ENCODE results near the gene PGM5.
"Not testable (repeated sequence)": the region's sequence is repeated elsewhere in the genome, so short reads cannot be mapped to it uniquely, and the experiment has no call there.

The PGM5 gene

DNA sequence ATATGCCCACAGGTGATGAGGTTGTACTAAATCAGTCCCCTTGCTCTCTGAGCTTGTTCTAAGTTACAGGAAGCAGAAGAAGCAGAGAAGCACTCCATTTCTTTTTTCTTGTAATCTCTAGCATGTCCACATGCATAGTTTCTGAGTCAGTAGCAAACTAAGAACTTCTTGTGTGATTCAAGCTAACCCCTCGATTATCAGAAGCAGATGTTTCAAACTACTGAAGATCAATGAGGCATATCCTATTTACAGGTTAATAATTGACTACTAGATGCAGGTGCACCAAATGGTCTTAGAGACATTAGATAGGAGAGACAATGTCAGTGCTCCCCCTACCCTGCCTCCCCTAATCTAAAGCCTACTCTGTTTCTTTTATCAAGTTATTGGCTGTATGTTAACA, 21.3 kb downstream of the PGM5 start:
- not testable (repeated sequence) for DNase-seq (ENCODE audit: low spot score)

DNA sequence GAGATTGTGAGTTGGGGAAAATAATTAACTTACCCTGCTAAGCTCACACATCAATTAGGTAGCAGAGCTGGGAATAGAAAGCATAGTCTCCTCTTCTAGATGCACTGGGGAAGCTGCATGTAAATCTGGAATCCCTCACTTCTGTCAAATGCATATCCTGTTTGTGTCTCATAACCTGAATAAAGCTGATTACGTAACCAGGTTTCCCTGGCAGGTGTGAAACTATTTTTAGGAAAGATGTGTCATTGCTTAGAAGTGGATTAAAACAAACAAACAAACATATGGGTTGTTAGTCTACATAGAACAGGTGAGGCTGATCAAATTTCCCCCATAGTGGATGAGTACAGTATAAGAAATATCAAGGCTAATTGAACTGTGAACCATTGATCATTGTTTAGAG, 27.5 kb downstream of the PGM5 start:
- peak; percentile 20 for DNase-seq (ENCODE audit: low spot score)

DNA sequence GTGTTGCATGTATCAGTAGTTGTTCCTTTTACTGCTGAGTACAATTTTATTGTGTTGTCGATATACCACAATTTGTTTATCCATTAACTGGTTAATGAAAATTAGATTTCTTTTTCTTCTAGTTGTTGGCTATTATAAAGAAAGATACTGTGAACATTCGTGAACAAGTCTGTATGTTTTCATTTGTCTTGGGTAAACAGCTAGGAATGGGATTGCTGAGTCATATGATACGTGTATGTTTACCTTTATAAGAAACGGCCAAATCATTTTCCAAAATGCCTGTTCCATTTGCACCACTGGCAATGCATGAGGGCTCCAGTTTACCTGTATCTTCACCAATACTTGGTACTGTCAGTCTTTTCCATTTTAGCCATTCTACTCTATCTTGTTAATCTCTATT, 33.1 kb downstream of the PGM5 start:
- DNase-seq (ENCODE audit: low spot score) = not testable (repeated sequence)

DNA sequence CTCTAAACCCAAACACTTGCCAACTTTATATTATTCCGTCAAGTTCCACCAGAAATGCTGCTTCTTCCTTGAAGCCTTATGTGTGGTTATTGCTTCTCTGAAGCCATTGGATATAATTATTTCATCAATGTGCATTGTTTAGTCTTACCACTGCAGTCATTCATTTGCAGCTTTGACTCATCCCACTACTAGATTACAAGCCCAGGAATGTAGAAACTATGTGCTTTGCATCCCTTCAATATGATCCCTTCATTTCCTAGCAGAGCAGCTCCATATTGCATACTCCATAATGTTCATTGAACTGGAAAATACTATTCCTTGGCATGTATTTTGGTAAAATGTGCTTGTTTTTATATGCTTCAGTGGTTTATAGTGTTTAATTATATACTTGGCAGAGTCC, 34.3 kb downstream of the PGM5 start:
- not testable (repeated sequence) for DNase-seq (ENCODE audit: low spot score)

DNA sequence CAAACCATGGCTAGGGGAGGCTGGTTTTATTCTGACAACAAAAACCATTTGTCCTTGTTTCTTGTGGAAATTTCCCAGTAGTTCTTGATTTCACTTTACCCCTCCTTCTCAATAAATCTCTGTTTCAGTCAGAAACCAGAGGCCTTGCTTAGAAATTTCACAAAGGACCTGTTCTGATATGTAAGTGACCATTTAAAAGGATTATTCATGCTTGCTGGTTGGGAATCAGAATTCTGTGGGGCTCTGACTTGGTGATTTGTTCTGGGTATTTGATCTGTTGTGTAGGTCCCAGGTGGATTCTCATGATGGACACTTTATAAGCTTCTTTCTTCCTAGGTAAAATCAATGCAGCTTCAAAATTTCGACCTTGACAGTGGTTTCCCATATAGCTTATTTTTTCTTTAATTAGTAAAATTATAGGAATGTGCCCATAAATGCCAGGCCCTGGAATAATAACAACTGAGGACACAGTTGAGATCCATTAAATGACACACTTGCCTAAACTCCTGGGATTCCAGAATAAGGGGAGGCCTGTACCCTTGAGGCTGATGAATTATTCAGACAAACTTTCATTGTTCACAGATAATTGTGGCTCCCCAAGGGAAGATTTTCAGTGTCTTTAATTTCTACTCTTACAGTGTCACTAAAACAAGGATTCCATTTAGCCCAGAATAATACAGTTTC, 40.1 kb downstream of the PGM5 start:
- not testable (repeated sequence) for DNase-seq (ENCODE audit: low spot score)

DNA sequence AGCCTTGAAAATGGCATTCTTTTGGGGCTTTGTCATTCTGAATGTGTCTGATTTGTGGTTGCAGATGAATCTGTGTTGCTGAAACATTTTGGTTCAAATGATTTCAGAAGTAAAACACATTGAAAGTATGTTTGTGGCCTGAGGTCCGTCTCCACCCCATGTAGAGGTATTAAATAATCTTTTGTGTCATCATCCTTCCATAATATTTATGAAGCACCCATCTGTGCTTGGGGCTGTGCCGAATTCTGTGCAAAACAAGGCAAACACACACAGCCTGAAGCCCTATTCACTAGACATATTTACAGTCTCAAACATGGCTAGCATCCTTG, 40.6 kb downstream of the PGM5 start:
- not testable (repeated sequence) for DNase-seq (ENCODE audit: low spot score)

DNA sequence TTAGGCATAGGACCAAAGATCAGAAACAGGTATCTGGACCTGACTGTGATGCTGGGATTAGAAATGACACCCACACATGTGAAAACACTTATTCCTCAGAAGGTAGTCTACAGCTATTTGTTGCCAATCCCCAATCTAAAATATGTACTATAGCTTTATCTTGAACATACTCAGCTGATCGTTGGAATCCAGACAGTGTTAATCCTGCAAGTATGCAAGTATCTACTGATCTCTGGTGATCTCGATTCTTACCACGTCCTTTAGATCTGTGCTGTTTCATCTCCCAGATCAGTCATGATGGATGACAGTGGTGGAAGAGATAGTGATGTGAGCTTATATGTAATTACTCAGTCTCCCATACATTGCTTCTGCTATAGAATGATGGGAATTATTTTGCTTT, 41.4 kb downstream of the PGM5 start:
- not testable (repeated sequence) for DNase-seq (ENCODE audit: low spot score)

DNA sequence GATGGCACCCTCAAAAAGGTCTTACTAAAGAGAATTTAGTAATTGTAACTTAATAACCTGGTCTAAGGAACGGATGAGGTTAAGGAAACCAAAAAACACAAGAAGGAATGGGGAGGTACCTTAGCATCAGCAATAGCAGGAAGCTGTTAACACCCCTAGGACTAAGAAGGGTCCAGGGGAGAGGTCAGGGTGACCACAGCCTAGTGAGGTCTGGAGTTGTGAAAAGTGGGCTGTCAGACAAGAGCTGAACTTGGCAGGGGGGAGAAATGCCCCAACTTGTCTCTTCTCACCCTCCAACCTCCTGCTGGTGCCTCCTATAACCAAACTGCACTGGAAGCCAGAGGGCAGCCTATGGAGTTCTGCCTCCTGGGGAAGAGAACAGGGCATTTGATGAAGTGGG, 41.9 kb downstream of the PGM5 start:
- DNase-seq (ENCODE audit: low spot score) = not testable (repeated sequence)

DNA sequence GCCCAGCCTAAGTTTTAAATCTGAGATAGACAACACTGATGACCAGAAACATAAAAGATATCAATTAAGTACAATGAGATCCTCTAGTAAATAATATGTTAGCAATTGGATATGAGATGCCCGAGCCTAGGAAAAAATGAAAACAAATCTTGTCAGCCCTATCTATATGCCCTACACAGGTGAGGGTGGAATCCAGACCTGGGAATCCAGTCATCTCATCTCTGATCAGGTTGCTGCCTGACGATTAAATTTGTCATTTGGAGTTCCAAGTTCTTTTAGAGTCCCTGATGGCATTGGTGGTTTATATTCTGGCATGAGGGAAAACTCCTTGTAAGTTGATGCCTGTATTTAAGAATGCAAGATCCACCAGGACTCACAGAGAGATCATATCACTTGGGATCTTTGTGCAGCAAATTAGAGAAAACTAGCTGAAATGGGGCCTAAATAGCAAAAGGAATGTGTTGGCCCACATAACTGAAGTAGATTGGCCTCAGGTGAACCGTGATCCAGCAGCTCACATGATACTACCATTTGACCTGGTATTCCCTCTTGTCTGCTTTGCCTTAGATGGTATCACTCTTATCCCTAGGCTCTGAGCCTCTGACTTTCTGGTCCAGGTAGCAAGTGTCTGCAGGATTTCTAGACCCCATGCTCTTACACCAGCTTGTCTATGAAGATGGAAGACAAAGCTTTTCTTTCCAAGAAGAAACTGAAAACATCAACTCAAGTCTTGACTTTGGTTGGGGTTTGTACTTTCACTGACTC, 48.2 kb downstream of the PGM5 start:
- not testable (repeated sequence) for DNase-seq (ENCODE audit: low spot score)

DNA sequence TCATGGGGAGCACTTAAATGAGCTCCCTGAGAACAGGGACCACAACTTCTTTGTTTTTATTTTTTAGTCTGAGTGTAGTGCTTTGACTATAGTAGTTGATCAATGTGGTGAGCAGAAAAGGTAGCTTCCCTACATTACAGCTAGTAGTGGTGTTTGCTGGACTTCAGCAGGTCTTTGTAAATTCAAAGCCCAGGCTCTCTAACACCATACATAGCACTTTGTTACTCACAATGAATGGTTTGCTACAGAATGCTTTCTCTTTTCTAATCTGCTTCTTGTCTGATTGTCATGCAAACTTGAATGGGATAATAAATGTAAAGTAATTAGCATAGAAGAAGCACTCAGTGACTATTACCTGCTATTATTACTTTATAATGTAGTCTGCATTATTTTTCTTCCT, 55.5 kb downstream of the PGM5 start:
- not testable (repeated sequence) for DNase-seq (ENCODE audit: low spot score)

DNA sequence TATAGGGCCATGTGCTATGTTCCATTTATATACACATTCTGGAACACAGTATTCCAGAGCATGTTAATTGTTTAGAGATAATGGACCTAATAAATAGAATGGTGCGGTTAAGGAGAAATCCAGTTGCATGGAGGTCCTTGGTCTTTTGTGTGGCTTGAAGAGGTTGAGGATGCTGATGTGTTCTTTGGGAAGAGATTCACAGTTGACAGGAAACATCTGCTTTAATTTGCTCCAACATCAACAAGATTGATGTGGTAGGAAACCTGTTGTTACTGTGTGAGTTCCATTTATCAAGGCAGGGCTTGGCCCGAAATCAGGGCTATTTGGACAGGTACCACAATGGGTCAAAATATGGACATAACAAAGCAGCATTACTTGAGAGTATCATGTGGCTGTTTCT, 56.3 kb downstream of the PGM5 start:
- not testable (repeated sequence) for DNase-seq (ENCODE audit: low spot score)

DNA sequence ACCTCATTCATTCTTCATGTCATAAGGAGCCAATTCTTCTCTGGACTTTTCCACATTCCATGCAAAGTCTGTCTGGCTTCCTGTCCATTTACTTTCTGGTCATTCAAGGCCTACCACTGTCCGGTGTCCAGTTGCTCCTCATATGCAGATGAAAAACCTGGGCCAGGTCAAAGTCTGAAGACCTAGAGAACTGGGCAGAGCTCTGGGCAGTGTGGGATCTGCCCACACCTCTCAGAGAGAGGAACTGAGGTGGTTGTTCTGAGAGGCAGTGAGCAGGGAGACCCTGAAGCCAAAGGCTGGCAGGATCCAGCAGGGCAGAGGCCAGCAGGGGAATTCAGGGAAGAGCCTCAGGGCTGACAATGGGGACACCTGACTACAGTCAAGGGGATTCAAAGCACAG, 58.7 kb downstream of the PGM5 start:
- DNase-seq (ENCODE audit: low spot score) = not testable (repeated sequence)

DNA sequence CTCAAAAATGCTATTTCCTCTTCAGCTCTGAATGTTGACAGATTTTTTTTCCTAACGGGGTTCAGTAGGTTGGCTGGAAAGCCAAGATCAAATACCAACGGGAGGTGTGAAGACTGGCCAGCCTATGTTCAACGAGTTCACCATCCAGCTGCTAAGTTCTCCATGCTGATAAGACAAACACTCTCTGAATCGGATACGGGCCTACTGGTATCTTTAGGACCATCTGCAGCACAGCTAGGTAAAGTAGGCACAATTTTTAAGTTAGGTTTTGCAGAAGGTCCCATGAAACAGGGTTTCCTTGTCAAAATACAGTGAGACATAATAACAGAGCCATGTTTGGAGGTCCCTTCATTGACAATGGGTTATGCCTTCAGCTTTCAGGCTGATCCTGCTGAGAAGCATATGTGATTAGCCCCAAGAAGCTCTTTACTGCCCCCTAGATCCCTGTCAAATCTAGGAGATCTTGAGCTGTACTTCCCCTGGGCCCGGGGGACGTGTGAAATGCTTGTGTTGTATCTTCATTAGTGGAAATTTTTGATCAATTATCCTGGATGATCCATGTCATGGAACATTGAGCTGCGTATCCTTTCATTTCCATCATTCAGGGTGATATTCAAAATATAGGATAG, 60.6 kb downstream of the PGM5 start:
- peak; percentile 4 for DNase-seq (ENCODE audit: low spot score)

DNA sequence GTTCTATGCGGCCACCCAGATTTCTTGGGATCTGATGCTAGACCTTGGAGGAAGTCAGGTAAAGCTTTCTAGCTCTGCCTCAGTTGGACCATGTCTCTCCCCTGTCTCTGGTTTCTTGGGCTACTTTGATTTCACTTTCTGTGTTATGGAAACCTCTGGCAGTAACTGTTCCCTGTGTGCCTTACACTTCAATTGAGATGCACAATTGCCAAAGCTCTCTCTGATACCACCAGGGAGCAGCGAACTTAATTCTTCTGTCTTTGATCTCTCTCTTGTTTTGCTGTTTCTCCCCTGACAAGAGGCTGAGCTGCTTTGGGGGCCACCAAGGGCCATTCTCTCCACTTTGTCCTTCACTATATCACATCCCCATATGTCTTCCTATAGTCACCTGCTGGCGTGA, 61.4 kb downstream of the PGM5 start:
- DNase-seq (ENCODE audit: low spot score) = no peak

DNA sequence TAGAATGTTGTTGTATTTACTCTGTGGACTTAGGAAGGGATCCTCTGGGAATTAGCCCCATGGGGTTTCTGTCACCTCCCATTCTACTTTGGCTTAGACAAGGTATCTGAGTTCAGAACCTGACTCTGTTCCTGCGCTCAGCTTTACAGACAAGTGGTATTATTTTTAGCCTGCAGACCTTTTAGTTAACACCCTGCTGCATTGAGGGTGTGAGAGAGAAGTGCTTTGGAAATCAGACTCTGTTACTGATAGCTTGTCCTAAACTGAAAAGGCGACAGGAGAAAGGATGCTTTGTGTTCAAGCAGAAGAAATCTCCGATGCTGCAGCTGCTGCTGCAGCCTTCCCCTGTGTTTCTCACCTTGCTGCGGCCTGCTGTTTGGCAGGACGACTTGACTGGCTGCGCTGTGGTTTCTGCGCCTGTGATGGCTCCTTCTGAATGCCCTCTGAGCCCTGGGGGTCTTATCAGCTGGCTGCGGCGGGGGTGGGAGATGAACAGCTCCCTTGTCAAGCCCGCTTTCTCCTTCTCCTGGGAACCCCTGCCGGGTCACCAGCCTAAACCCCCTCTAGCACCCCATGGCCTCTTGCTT, 61.9 kb downstream of the PGM5 start:
- no peak for DNase-seq (ENCODE audit: low spot score)

DNA sequence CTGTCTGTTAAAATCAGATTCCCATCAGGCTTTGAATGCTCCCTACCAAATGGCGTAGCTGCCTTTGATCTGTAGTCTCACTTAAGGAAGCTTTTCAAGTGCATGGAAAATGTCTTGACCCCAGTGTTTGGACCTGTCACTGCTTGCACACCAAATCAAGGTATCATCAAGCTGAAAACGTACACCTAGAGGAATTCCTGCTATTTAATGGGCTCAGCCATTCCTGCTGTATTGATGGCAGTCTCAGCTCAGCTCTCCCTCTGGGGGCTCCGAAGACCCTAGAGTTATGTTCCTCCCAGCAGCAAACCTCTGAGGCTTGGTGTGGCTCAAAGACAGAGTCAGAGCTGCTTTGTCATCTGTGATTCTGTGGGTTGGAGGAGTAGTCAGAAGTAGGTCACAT, 63.5 kb downstream of the PGM5 start:
- DNase-seq (ENCODE audit: low spot score) = no peak

DNA sequence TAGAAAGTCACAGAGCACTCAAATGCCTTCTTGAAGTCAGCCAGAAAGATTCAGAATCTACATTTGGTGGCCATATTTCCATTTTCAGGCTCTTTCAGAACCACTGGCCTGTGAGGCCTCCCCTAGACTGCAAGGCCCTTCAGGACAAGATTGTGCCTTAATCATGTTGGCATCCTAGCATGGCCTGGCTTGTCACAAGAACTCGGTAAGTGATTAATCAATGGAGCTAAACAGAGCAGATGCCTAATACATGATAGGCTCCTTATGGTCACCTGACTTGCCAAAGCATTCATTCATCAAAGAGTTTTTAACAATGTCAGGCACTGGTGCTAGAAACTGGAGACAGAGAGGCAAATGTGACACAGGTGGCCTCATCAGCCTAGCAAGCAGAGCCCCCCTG, 70.3 kb downstream of the PGM5 start:
- no peak for DNase-seq (ENCODE audit: low spot score)

DNA sequence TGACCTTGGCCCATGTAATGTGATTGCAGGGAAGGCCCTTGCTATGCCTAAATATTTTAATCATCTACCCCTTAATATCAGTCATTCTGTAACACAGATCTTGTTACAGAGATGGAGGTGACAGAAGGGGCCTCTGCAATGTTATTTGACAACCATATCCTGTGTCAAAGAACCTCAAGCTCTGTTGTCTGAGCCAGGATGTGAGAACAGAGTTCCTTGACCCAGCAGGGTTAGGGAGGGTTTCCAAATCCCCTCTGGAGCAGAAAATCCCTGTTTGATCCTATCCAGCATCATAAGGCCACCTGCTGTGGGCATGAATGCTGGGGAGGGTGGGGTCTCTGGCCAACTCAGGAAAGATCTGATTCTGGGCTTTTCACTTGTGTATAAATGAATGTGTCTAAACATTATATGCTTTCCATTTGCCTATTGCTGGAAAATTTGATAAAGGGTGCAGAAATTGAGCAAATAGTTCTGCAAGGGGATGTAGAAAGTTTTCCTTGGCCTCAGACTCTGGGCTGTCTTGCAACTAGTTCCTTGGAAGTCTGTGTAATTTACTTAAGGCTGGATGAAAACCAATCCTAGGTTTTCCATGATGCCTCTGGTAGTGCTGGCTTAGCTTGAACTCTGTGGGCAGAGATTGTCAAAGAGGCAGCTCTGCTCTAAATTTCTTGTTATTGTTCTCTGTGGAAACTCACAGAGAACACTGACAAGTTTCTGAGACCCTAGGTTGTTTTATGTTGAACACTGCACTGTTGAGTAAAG, 71.0 kb downstream of the PGM5 start:
- DNase-seq (ENCODE audit: low spot score) = no peak

DNA sequence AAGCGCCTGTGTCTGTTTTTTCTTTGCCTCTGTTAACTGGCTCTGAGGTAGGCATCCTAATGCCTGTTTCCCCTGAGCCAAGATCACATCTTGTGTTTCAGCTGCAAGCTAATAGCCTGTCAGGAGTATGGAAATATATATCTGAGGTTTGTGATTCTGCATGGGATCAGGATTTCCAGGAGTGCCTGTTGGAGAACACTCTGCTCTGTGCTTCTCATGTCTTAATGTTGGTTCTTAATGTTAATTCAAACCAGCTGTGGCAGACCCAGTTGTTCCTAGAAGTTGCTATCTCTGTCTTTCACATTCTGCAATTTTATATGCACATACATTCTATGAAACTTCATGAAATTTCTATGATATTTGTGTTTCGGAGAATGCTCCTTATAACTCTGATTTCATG, 72.1 kb downstream of the PGM5 start:
- DNase-seq (ENCODE audit: low spot score) = no peak

DNA sequence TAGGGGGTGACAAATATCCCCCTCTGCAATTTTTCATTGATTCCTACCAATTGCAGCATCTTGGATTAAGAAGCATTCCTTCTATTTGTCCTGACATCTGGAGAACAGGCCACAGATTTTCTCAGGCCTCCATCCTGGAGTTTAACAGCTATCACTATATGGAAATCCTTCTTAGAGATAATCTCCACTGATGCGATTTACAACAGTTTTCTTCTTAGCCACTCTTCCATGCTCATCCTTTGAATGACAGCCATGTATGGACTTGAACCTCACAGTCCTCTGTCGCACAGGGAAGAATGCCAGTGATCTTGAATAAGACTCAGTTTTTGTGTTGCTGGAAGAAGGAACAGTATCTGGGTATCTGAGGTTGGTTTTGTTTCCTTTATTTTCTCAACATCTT, 73.2 kb downstream of the PGM5 start:
- DNase-seq (ENCODE audit: low spot score) = no peak

DNA sequence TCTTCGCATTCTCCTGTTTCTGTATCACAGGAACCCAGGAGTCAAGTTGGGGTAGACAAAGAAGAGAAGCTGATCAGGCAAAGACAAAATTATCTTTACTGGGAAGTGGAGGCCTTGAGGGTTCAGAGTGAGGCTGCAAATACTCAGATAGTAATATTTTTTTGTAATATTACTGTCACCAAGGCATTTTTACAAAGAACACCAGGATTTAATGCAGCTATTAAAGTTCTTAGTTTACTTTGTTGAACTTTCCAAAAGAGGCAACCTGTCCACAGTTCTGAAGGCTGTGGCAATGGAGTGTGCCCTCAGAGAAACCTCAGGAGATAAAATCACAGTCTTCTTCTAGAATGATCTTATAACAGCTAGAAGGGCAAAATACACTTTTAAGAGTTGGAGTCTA, 74.9 kb downstream of the PGM5 start:
- no peak for DNase-seq (ENCODE audit: low spot score)

DNA sequence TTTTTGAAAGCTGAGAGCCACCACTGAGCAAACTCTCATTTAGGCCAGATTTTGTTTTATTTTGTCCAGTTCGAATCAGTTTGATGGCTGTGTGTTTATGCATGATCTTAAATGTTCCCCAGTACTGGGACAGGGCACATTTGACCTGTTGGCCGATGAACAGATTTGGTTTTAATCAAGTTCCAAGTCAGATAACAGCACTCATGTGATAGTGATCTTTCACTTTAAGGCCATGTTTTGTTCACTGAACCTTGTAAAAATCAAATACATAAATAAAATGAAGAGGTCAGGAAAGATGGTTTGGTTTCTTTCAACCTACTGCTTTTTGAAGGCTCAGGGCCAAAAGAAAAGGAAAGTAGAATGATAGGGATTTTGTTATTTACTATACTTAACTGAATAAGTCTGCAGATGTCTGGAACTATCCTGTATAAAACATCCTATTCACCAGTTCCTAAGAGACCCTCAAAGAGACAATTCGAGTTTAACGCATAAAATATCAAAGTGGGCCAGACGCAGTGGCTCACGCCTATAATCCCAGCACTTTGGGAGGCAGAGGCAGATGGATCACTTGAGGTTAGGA, 77.2 kb downstream of the PGM5 start:
- no peak for DNase-seq (ENCODE audit: low spot score)

Measured in SW480 (cell line).